Adipose tissue (tissue), 3 donors: ENCODE measurements around the gene EFCAB13. TPM values are rescaled to one million over a fixed set of nuclear protein-coding genes. Genes with fewer than 3 reads are reported as not detected.

ENCODE experiments used
- polyA plus RNA-seq, 3 donors: library from polyadenylated mRNA; stranded (reverse); fragments of 200-250 nt; gene quantifications; one replicate each; pipeline ENCODE4 v1.2.3, GENCODE V29; 2013
- donor health status: healthy with polysubstance abuse.
- donor health status: Bipolar disorder and iron deficiency.
- donor health status: healthy.

EFCAB13 gene
- polyA plus RNA-seq, 3 donors = 0.31 to 2.5 (median 1.5) TPM

Other genes with a start within 250 kb of the EFCAB13 start
- 10 to 100 TPM; 10.4 to 39.1 (median 34.1) TPM for gene CDC27, start 134.7 kb upstream of the EFCAB13 start, polyA plus RNA-seq
- 10 to 100 TPM in 1 of 3 donors, 1 to 10 TPM in 1, under 1 TPM in 1; 0.22 to 12.8 (median 2.0) TPM for gene MYL4, start 114.6 kb upstream of the EFCAB13 start, polyA plus RNA-seq
- gene ITGB3, start 70.1 kb upstream of the EFCAB13 start, polyA plus RNA-seq = 1 to 10 TPM in 2 of 3 donors, under 1 TPM in 1; 0.45 to 7.7 (median 4.4) TPM
- gene NPEPPS, start 207.2 kb downstream of the EFCAB13 start, polyA plus RNA-seq = 10 to 100 TPM; 29.0 to 47.3 (median 41.7) TPM